CD14-positive monocyte (primary cell): Measurements from ENCODE around the gene RNF213. TPM values are rescaled to one million over a fixed set of nuclear protein-coding genes. Genes with fewer than 3 reads are reported as not detected.

ENCODE experiments used
- DNase-seq, 3 donors: peaks; one replicate each; pipeline ENCODE4 v3.0.0-alpha.2; 2011 to 2022
- H2AFZ ChIP-seq: 2 replicates; pipeline ENCODE4 v1.6.0; 2012; ENCODE audit warnings: mild to moderate bottlenecking, low read depth, low read length, inconsistent platforms; ENCODE audit not compliant: insufficient read depth, poor library complexity, severe bottlenecking
- H3K27ac ChIP-seq, 2 donors: 1 replicate in 1 of 2; 2 replicates in 1 of 2; pipeline ENCODE4 v1.5.1; 2012 to 2013; ENCODE audit warnings: low read length in 2 of 2, control low read depth in 1 of 2, inconsistent platforms in 1 of 2, low read depth in 1 of 2, mild to moderate bottlenecking in 1 of 2
- H3K27me3 ChIP-seq, 2 donors: one replicate each; pipeline versions ENCODE4 v1.6.0 to v1.6.1; 2011 to 2013; ENCODE audit warnings: low read length in 2 of 2; ENCODE audit not compliant: control insufficient read depth in 2 of 2, insufficient read depth in 2 of 2
- H3K36me3 ChIP-seq, 2 donors: replicated peaks in 1 of 2; 1 replicate in 1 of 2; 2 replicates in 1 of 2; pipeline versions ENCODE4 v1.5.1 to v1.6.1; 2012 to 2013; ENCODE audit warnings: low read length in 2 of 2, control low read depth in 1 of 2, inconsistent platforms in 1 of 2, mild to moderate bottlenecking in 1 of 2; ENCODE audit not compliant: insufficient read depth in 2 of 2, control insufficient read depth in 1 of 2
- H3K4me1 ChIP-seq, 2 donors: 1 replicate in 1 of 2; 2 replicates in 1 of 2; pipeline versions ENCODE4 v1.5.1 to v1.6.1; 2012 to 2013; ENCODE audit warnings: low read length in 2 of 2, control low read depth in 1 of 2, inconsistent platforms in 1 of 2, mild to moderate bottlenecking in 1 of 2, moderate library complexity in 1 of 2; ENCODE audit not compliant: insufficient read depth in 2 of 2, control insufficient read depth in 1 of 2
- H3K4me2 ChIP-seq: replicated peaks from 2 replicates; pipeline ENCODE3; 2012; ENCODE audit warnings: low read length, moderate library complexity, mild to moderate bottlenecking; ENCODE audit not compliant: poor library complexity, severe bottlenecking; ENCODE audit errors: extremely low read depth
- H3K4me3 ChIP-seq, 3 experiments: fragments of 200-600 bp in 1 of 3; sonication (generic) in 1 of 3; replicated peaks in 1 of 3; 1 replicate in 2 of 3; 2 replicates in 1 of 3; pipeline ENCODE4 v1.5.1; 2011 to 2013; ENCODE audit warnings: low read length in 3 of 3, mild to moderate bottlenecking in 3 of 3, control low read depth in 2 of 3, low read depth in 2 of 3, inconsistent platforms in 1 of 3, moderate library complexity in 1 of 3
- H3K79me2 ChIP-seq: 2 replicates; pipeline ENCODE4 v1.6.0; 2012; ENCODE audit warnings: mild to moderate bottlenecking, control low read depth, inconsistent platforms, low read length, moderate library complexity; ENCODE audit not compliant: insufficient read depth
- H3K9ac ChIP-seq: 2 replicates; pipeline ENCODE4 v1.6.0; 2017; ENCODE audit warnings: low read length, mild to moderate bottlenecking; ENCODE audit not compliant: insufficient read depth, poor library complexity, severe bottlenecking
- H3K9me3 ChIP-seq, 2 donors: replicated peaks in 1 of 2; 1 replicate in 1 of 2; 2 replicates in 1 of 2; pipeline versions ENCODE4 v1.5.1 to v1.6.1; 2012 to 2013; ENCODE audit warnings: low read length in 2 of 2, control low read depth in 1 of 2; ENCODE audit not compliant: control insufficient read depth in 1 of 2, insufficient read depth in 1 of 2
- H4K20me1 ChIP-seq: 2 replicates; pipeline ENCODE4 v1.6.0; 2012; ENCODE audit warnings: mild to moderate bottlenecking, low read length, control low read depth, moderate library complexity; ENCODE audit not compliant: insufficient read depth
- H3K27ac Mint-ChIP-seq, 7 donors: one replicate each; pipeline ENCODE4 v1.8.0; 2020; ENCODE audit warnings: mild to moderate bottlenecking in 7 of 7, mixed read lengths in 7 of 7, moderate library complexity in 6 of 7, inconsistent platforms in 2 of 7
- H3K27me3 Mint-ChIP-seq, 3 donors: one replicate each; pipeline ENCODE4 v1.8.0; 2021 to 2022; ENCODE audit warnings: low read depth in 3 of 3, mild to moderate bottlenecking in 3 of 3, mixed read lengths in 3 of 3, moderate library complexity in 3 of 3, inconsistent platforms in 1 of 3
- H3K36me3 Mint-ChIP-seq, 2 donors: one replicate each; pipeline ENCODE4 v1.8.0; 2020; ENCODE audit warnings: mixed read lengths in 2 of 2, inconsistent platforms in 1 of 2, mild to moderate bottlenecking in 1 of 2
- H3K4me1 Mint-ChIP-seq: one replicate; pipeline ENCODE4 v1.8.0; 2020; ENCODE audit warnings: mild to moderate bottlenecking, mixed read lengths
- H3K4me3 Mint-ChIP-seq, 2 donors: one replicate each; pipeline ENCODE4 v1.8.0; 2020; ENCODE audit warnings: mild to moderate bottlenecking in 2 of 2, mixed read lengths in 2 of 2, moderate library complexity in 1 of 2
- H3K9me3 Mint-ChIP-seq, 7 donors: one replicate each; pipeline ENCODE4 v1.8.0; 2020 to 2022; ENCODE audit warnings: mixed read lengths in 7 of 7, mild to moderate bottlenecking in 6 of 7, moderate library complexity in 6 of 7, inconsistent platforms in 2 of 7
- CTCF ChIP-seq: fragments of 200-600 bp; IDR thresholded peaks from one replicate; pipeline ENCODE4 v1.8.0; 2022; ENCODE audit warnings: antibody characterized with exemption, mild to moderate bottlenecking
- WGBS: methylation state at CpG from one replicate; pipeline ENCODE4 v1.1.5; 2013; ENCODE audit warnings: missing lambda C conversion rate; ENCODE audit not compliant: insufficient coverage; 5-methylcytosine and 5-hydroxymethylcytosine counted together
- intact Hi-C, 2 donors: fragments of 100-400 bp; cut with micrococcal nuclease; formaldehyde crosslinking; loops; one replicate each; pipeline versions ENCODE4 v1.15.0 to v1.15.1; 2023
- polyA plus RNA-seq, 3 donors: library from polyadenylated mRNA; depleted of rRNA in 1 of 3; unstranded in 2 of 3; stranded (reverse) in 1 of 3; fragments of 300-500 nt in 2 of 3; fragments of >200 nt in 1 of 3; fragmentation: Illumina TruSeq in 2 of 3; gene quantifications; 1 replicate in 2 of 3; 2 replicates in 1 of 3; pipeline ENCODE4 v1.2.3, GENCODE V29; 2012 to 2021

The RNF213 gene
- polyA plus RNA-seq, 3 donors = 10.3 to 196 (median 18.1) TPM

- no peak overlapping the region for H3K27ac ChIP-seq
- no peaks in the 10 kb centered on the region for H3K4me1 ChIP-seq
- intact Hi-C loops = no loop called here
- H3K79me2 ChIP-seq = no peaks in the 10 kb centered on the region
- 90% methylated on average over 12 of the region's 24 CpGs for WGBS
- no peak for TF ChIP-seq CTCF
- peaks cover 87% of the 10 kb centered on the region for H4K20me1 ChIP-seq
- DNase-seq = no peak
- no peak overlapping the region for H3K9ac ChIP-seq
- H3K36me3 Mint-ChIP-seq = peaks cover 97 to 100% of the 10 kb centered on the region in 2 donors
- no peak overlapping the region for H3K4me3 Mint-ChIP-seq
- no peak overlapping the region for H3K4me3 ChIP-seq
- peak overlapping the region in 1 of 7 donors; percentile 37 for H3K27ac Mint-ChIP-seq
- peaks cover 98 to 100% of the 10 kb centered on the region in 2 donors for H3K36me3 ChIP-seq
- H3K9me3 Mint-ChIP-seq = peaks cover 0 to 2% (median 0%) of the 10 kb centered on the region in 7 donors
- H3K27me3 ChIP-seq = no peaks in the 10 kb centered on the region
- H3K27me3 Mint-ChIP-seq = peaks cover 0 to 2% (median 0%) of the 10 kb centered on the region in 3 donors
- no peak overlapping the region for H3K4me2 ChIP-seq
- no peaks in the 10 kb centered on the region for H3K4me1 Mint-ChIP-seq
- H2AFZ ChIP-seq = no peak overlapping the region
- no peaks in the 10 kb centered on the region for H3K9me3 ChIP-seq
These were observed 123.7 kb downstream of the RNF213 start for GRCh38 chr17:80384078-80384960.

GRCh38 chr17:80385046-80385445, 124.4 kb downstream of the RNF213 start:
- intact Hi-C loops = no loop called here
- Histone ChIP-seq H3K36me3 (peaks cover 98 to 100% of the 10 kb centered on the region in 2 donors), H3K27ac (peak overlapping the region in 1 of 2 donors; percentile 17), H3K4me2 (no peak overlapping the region), H3K9me3 (no peaks in the 10 kb centered on the region), H3K79me2 (no peaks in the 10 kb centered on the region), H3K27me3 (no peaks in the 10 kb centered on the region), H3K4me1 (no peaks in the 10 kb centered on the region), H2AFZ (no peak overlapping the region), H3K9ac (no peak overlapping the region), H4K20me1 (peaks cover 86% of the 10 kb centered on the region), H3K4me3 (no peak overlapping the region)
- Mint-ChIP-seq H3K9me3 (peaks cover 0 to 2% (median 0%) of the 10 kb centered on the region in 7 donors), H3K27ac (peak overlapping the region in 2 of 7 donors; percentile 30 to 46), H3K4me3 (no peak overlapping the region), H3K4me1 (no peaks in the 10 kb centered on the region), H3K36me3 (peaks cover 97 to 100% of the 10 kb centered on the region in 2 donors), H3K27me3 (peaks cover 0 to 2% (median 0%) of the 10 kb centered on the region in 3 donors)
- DNase-seq = no peak
- TF ChIP-seq CTCF = no peak
- WGBS = 100% methylated on average over 4 of the region's 9 CpGs
